HK-2 (cell line): ENCODE measurements around the gene ZNF362.

ENCODE experiments used
- DNase-seq: peaks from one replicate; pipeline ENCODE4 v3.0.0-alpha.2; 2018; ENCODE audit not compliant: unreplicated experiment

ZNF362 gene

GRCh38 chr1:33324677-33325575 lies 68.6 kb downstream of the ZNF362 start:
- no peak for DNase-seq

GRCh38 chr1:33326785-33327184 lies 70.5 kb downstream of the ZNF362 start:
- DNase-seq: no peak

GRCh38 chr1:33327587-33328325 lies 71.5 kb downstream of the ZNF362 start:
- peak; percentile 76 for DNase-seq

- no peak for DNase-seq
Measured at GRCh38 chr1:33328817-33329216, 72.5 kb downstream of the ZNF362 start.

- DNase-seq: no peak
Measured at GRCh38 chr1:33329600-33330305, 73.5 kb downstream of the ZNF362 start.

GRCh38 chr1:33330361-33330890 lies 74.1 kb downstream of the ZNF362 start:
- no peak for DNase-seq

GRCh38 chr1:33330906-33331305 lies 74.6 kb downstream of the ZNF362 start:
- DNase-seq: no peak

- DNase-seq: no peak
Measured at GRCh38 chr1:33331444-33332356, 75.4 kb downstream of the ZNF362 start.

GRCh38 chr1:33332357-33332789 lies 76.1 kb downstream of the ZNF362 start:
- no peak for DNase-seq

GRCh38 chr1:33332881-33333280 lies 76.6 kb downstream of the ZNF362 start:
- no peak for DNase-seq

- no peak for DNase-seq
Measured at GRCh38 chr1:33334081-33334552, 77.8 kb downstream of the ZNF362 start.

GRCh38 chr1:33335020-33335419 lies 78.7 kb downstream of the ZNF362 start:
- no peak for DNase-seq

GRCh38 chr1:33336580-33336979 lies 80.3 kb downstream of the ZNF362 start:
- no peak for DNase-seq

- no peak for DNase-seq
Measured at GRCh38 chr1:33337441-33337840, 81.1 kb downstream of the ZNF362 start.

- no peak for DNase-seq
Measured at GRCh38 chr1:33338048-33338439, 81.8 kb downstream of the ZNF362 start.

GRCh38 chr1:33338440-33339211 lies 82.3 kb downstream of the ZNF362 start:
- DNase-seq: no peak

- DNase-seq: no peak
Measured at GRCh38 chr1:33339413-33339812, 83.1 kb downstream of the ZNF362 start.

GRCh38 chr1:33341190-33341589 lies 84.9 kb downstream of the ZNF362 start:
- no peak for DNase-seq

GRCh38 chr1:33342041-33342723 lies 85.9 kb downstream of the ZNF362 start:
- DNase-seq: peak; percentile 93
